GM18858 (cell line): ENCODE data around the gene DCBLD2.

Source experiments
- ATAC-seq: cut with Tn5 transposase; IDR thresholded peaks from one replicate; pipeline ENCODE4 v1.9.1; 2021; ENCODE audit not compliant: unreplicated experiment

The DCBLD2 gene

DNA sequence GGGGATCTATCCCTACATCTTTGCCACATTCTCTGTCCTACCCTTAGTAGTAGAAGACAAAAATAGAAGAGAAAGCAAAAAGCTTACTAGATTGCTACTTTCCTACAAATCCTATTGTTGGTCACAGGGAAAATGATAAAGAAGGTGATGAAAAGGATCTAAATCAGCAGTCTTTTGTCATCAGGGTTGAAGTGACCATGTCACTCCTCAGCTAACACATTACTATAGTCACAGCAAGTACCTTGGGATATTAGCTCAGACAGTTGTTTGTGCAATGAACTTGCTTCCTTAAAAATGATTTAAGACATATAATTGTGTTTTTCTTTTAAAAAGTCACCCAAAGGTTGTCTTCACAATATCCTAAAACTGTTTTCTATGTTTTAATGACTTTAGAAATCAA lies 132.0 kb downstream of the DCBLD2 start:
- no peak for ATAC-seq

DNA sequence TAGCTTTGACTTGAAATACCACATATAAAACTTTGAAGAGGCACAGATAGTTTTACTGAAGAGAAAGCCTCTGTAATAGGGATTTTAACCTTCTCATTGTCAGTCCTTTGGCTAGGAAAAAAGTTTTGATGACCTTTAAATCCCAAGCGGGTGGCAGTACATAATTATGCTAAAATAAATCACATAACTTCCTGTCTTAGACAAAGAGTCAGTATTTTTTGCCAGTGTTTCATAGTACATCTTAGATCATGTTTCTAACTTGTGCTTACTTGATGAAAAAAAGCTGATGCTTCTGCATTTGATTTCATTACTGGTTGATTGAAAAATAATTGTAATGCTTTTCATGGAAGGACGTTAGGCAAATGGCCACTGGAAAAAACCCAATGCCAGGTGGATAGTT lies 132.5 kb downstream of the DCBLD2 start:
- ATAC-seq = no peak

DNA sequence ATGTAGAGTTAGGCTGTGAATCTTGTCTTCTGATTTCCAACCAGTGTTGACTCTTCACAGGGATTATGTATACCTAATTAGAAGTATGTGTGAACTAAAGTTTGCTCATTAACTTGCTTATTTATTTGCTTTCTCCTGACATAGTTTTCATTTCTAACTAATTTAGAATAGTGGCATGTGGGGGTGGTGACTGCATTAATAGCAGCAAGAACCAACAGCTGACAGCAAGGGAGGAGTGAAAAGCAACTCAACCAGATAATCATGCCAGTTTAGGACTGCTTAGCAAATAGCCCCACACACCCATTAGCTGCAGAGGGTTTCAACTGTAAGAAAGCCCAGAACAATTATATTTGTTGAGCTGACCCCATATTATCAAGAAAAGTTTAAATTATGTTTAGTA lies 134.6 kb downstream of the DCBLD2 start:
- ATAC-seq = no peak

DNA sequence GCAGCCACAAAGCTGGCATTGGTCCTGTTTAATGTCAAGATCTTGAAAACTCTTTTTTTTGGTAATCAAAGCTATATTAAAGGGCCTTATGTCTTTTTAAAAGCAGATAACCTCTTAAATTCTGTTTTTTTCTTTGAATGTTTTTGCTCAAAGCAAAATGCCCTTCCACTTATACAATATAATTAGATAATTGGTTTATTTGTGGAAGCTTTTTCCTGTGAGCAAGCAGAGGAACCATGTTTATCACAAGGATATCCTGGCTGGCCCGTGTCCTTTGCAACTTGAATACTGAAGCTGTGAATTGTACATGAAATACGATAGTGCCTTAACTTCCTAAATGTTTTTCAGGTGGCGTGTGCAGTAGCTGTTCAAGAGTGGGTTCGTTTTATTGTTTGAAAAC lies 135.8 kb downstream of the DCBLD2 start:
- ATAC-seq = no peak

DNA sequence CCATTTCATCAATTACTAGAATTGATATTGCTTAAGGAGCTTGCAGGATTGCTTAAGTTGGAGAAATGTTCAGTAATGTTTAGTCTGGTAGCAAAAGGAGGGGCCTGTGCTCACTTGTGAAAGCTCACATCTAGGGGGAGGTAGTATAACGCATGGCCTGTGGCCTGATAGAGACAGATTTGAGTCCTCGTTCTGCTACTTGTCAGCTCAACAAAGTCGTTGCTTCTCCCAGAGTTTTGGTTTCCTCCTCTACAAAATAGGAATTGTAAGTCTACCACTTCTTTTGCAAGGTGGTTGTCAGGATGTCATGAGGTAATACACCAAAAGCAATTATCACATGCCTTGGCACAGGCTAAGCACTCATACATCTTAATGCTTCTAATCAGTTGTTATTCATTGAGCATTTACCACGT lies 137.0 kb downstream of the DCBLD2 start:
- ATAC-seq = no peak

DNA sequence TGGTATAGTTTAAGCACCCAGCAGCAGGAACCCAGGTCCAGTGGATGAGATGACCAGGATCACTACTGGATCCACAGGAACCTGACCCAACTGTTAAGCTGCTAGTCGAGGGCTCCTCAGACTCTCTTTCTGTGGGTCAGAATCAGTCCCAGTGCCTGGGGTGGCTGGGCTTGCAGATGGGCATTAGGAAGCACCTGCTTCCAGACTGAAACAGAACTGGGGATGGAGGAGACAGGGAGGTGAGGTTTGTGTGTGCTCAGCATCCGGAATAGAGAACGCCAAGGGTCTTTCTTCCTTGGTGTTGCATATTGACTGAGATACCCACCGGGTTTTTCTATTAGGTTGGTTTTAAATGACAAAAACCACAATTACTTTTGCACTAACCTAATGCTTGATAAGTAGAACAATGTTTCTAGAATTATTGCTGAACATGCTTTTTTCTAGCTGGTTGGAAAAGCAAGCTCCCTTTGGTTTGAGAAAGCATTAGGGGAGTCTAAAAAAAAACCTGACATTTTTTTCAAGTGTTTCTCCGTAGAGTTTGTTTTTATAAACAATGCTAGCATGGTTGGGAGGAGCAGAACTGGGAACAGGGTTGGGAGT lies 137.6 kb downstream of the DCBLD2 start:
- ATAC-seq = no peak

DNA sequence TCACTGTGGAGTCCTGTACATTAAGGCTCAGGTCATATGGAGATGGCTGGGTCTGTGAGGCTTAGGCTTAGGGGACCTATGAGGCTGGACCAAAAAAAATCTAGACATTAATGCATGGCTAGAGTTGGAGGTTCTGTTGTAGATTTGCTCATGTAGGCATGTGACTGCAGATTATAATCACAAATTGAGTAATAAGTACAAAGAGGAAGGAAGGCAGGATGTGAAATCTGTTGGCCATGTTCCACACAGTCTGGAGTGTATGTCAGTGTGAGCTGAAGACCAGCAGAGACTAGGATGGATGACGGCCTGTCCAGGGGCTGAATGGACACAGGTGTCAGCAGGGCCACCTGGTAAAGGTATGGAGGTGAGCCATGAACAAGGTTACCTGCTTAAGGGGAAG lies 138.4 kb downstream of the DCBLD2 start, which contains the start of gene ST3GAL6:
TSS of gene ST3GAL6 (plus strand) at position 265 of the 400 bp plus-strand sequence. CDS start 5,101 bp downstream, outside the sequence.
- no peak for ATAC-seq

DNA sequence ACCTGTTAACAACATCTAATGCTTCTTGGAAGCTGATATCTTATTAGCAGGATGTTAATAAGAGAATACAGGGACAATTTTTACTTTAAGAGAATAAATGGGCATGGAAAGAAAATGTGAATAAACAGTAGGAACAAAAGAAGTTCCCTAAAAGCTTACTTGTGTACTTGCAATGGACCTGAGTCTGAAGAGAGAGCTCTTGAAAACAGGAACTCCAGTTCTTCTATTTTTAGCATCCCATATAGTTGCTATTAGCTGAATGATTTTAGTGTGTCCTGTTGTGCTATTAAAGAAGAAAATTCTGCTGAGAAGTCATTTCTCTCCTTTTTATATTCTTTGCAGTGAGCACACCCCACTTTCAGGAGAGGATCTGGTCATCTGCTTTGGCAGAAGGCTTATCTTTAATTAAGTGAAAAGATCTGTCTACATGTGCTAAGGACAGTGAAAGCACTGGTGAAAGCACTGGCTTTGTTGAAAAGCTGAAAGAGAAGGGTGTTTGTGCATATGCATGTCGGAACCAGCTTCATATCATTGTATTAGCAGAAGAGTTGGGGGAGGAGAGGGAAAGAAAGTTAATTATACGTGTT lies 139.8 kb downstream of the DCBLD2 start:
- no peak for ATAC-seq

DNA sequence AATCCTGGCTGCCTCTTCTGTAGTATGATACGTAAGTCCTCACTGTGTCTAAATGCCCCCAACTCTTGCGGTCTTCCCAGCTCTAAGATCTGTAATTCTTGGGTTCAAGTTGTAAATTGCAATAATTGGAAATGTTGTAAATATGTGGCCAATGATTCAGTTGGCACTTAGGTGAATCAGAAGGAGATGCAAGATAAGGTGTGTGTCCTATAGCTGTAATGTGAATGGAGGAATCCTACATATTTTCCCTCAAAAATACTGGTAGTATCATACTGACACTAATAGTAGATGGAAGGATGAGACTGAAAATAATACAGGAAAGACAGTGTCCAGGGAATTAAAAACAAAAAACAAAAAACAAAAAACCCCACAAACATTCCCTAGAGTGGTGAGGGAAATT lies 141.9 kb downstream of the DCBLD2 start:
- no peak for ATAC-seq

DNA sequence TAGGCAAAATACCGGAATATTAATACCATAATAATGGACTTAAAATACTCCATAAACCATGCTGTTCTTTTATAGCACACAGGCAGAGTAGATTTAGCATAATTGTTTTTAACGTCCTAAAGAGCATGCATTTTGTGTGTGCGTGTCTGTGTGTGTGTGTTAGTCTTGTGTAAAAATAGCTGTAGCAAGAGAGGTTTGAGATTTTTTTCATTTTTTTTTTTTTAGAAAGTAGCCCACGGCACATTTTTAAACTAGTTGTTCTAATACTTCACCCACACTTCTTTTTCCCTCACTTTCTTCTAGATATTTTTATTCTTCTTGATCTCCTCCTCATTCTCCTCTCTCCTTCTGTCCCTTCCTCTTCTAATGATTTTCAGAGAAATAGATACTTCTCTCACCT lies 145.9 kb downstream of the DCBLD2 start:
- no peak for ATAC-seq

DNA sequence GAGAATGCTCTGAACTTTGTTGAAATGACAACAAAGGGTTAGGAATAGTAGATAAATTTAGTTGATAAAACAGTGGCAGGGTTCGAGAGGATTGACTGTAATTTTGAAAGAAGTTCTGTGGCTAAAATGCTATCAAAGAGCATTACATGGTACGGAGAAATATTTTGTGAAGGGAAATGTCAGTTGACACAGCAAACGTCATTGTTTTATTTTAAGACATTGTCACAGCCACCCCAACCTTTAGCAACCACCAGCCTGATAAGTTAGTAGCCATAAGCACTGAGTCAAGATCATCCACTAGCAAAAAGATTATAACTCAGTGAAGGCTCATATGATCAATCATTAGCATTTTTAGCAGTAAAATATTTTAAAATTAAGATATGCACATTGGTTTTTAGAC lies 147.0 kb downstream of the DCBLD2 start:
- ATAC-seq = no peak

DNA sequence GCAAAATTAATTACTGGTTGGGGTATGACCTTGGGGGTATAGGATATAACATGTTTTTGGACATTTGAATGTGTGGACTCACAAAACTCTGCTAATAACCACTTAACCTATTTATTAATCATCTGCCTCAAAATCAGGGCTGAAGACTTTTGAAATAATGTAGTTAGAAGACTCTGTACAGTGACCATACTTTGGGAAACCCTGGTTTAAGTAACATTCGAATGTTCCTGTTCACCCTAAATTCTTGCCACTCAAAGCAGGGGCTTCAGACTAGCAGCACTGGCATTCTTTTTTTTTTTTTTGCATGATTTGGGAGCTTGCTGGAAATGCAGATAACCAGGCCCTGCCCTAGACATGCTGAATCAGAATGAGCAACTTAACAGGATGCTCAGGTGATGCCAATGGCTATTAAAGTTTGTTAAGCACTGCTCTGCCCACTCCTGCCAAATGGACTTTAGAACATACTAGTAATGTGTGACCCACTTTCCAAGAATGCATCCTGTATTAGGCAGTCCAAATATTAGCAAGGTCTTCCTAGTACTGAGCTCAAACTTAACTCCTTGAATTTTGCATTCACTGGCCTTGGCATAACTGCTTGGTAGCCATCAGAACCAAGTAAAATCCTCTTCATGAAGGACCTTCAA lies 151.1 kb downstream of the DCBLD2 start:
- no peak for ATAC-seq

DNA sequence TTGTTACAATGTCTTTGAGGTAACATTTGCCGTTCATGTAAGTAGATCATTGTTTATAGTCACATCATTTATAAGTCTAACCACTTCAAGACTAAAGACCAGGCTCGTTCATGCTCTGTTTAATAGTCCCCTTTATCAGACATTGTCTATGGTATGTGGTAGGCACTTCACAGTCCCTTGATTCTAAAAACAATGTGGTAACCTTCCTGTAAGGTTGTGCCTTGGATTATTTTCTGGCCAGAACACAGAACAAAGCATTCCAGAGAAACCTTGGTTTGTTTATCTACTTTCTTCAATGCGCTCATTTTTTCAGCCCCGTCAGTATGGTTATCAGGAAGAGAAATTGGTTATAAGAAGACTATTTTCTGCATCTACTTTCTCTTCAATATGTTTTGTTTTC lies 154.6 kb downstream of the DCBLD2 start:
- ATAC-seq = no peak

DNA sequence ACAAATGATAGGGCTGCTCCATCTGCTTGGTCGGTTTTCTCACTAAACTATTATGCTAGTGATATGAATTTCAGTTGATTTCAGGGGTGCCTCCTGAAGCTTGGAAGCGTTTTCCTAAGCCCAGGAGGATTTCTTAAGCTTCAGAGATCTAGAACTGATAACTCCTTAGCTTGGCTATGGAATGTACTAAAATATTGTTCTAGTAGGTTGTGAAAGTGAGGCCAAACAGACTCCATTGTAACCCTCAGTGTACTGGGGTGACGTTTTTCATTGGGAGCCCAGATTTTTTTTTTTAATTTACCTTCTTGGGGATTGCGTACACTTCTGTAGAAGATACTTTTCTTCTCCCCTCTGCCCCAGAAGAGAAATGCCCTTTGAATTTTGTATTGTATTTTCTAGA lies 155.4 kb downstream of the DCBLD2 start:
- no peak for ATAC-seq
